ENCODE measurements around the gene ACD.

- TF ChIP-seq CTCF (IDR thresholded peaks at IDR 0.05) (no peak), POLR2A (IDR thresholded peaks at IDR 0.05) (no peak)
Observed at GRCh38 chr16:67678354-67679023, 18.4 kb upstream of the ACD start.

Measured in lower leg skin (tissue), 3 donors.